Esophagus muscularis mucosa (tissue), 4 donors: ENCODE data around the gene FOXN3. TPM values are rescaled to one million over a fixed set of nuclear protein-coding genes. Genes with fewer than 3 reads are reported as not detected.
A peak's percentile ranks its signal among the peaks of the same experiment; 100 is the strongest.

Experiments used
- DNase-seq: peaks from one replicate; pipeline ENCODE4 v3.0.0-alpha.2; 2017; ENCODE audit errors: extremely low spot score
- H3K27ac ChIP-seq, 4 donors: fragments of 200-600 bp; sonication (generic); replicated peaks in 1 of 4; 1 replicate in 3 of 4; 2 replicates in 1 of 4; pipeline ENCODE4 v1.5.1; 2016 to 2019; ENCODE audit warnings: mild to moderate bottlenecking in 1 of 4
- H3K27me3 ChIP-seq, 4 donors: fragments of 200-600 bp; sonication (generic); one replicate each; pipeline versions ENCODE4 v1.5.1 to v1.6.0; 2016 to 2019
- H3K36me3 ChIP-seq, 4 donors: fragments of 200-600 bp; sonication (generic); one replicate each; pipeline ENCODE4 v1.5.1; 2016 to 2019
- H3K4me1 ChIP-seq, 4 donors: fragments of 200-600 bp; sonication (generic); one replicate each; pipeline ENCODE4 v1.5.1; 2016 to 2019
- H3K4me3 ChIP-seq, 4 donors: fragments of 200-600 bp; sonication (generic); 1 replicate in 2 of 4; 2 replicates in 2 of 4; pipeline ENCODE4 v1.5.1; 2016 to 2019; ENCODE audit warnings: mild to moderate bottlenecking in 4 of 4, moderate library complexity in 1 of 4
- H3K9me3 ChIP-seq, 4 donors: fragments of 200-600 bp; sonication (generic); 1 replicate in 3 of 4; 2 replicates in 1 of 4; pipeline ENCODE4 v1.5.1; 2016 to 2019
- CTCF ChIP-seq, 3 experiments: fragments of 200-600 bp in 2 of 3; fragments of 450-650 bp in 1 of 3; sonication (generic) in 2 of 3; IDR thresholded peaks; one replicate each; pipeline ENCODE4 v1.5.1; 2017 to 2019; ENCODE audit warnings: antibody characterized with exemption in 3 of 3, mild to moderate bottlenecking in 2 of 3, moderate library complexity in 1 of 3
- EP300 ChIP-seq: sonication (generic); formaldehyde crosslinking; IDR thresholded peaks from one replicate; pipeline ENCODE4 v1.6.1; 2017; ENCODE audit warnings: antibody characterized with exemption
- POLR2A ChIP-seq: fragments of 450-650 bp; IDR thresholded peaks from one replicate; pipeline ENCODE4 v1.6.1; 2017; ENCODE audit warnings: antibody characterized with exemption, moderate library complexity, mild to moderate bottlenecking, low read depth
- POLR2AphosphoS5 ChIP-seq, 2 donors: sonication (generic); formaldehyde crosslinking; IDR thresholded peaks; one replicate each; pipeline ENCODE4 v1.6.1; 2017; ENCODE audit warnings: antibody characterized with exemption in 2 of 2
- WGBS: methylation state at CpG from one replicate; pipeline ENCODE4 v1.1.5; 2018; 5-methylcytosine and 5-hydroxymethylcytosine counted together
- intact Hi-C: fragments of 100-400 bp; cut with DNase I; formaldehyde crosslinking; loops from one replicate; pipeline ENCODE4 v1.15.1; 2023
- total RNA-seq, 4 donors: library from RNA; depleted of rRNA; stranded (reverse); fragments of >200 nt; gene quantifications; one replicate each; pipeline versions ENCODE4 v1.1.0 to v1.2.1, GENCODE V29; 2016

The FOXN3 gene
- total RNA-seq, 4 donors from 2014 or later: 114 to 180 (median 145) TPM

- Histone ChIP-seq H3K4me3 (no peak overlapping the region), H3K9me3 (no peaks in the 10 kb centered on the region), H3K27me3 (no peaks in the 10 kb centered on the region), H3K27ac (no peak overlapping the region), H3K36me3 (no peaks in the 10 kb centered on the region), H3K4me1 (peaks cover 15 to 49% (median 44%) of the 10 kb centered on the region in 4 donors)
- WGBS: 97% methylated on average over 7 of the region's 15 CpGs
- intact Hi-C loops: no loop called here
- DNase-seq: no peak
- TF ChIP-seq EP300 (no peak), POLR2AphosphoS5 (IDR thresholded peaks at IDR 0.05) (no peak), CTCF (IDR thresholded peaks at IDR 0.05) (no peak), POLR2A (no peak)
These were observed 185.5 kb downstream of the FOXN3 start for GRCh38 chr14:89231426-89232113.

- H3K4me3 ChIP-seq: no peak overlapping the region
- 59% methylated on average over 10 of the region's 10 CpGs for WGBS
- DNase-seq: no peak
- TF ChIP-seq CTCF (IDR thresholded peaks at IDR 0.05) (no peak), POLR2A (no peak), EP300 (no peak), POLR2AphosphoS5 (IDR thresholded peaks at IDR 0.05) (no peak)
- intact Hi-C loops: no loop called here
- H3K27ac ChIP-seq: peak overlapping the region in 1 of 4 donors; percentile 9
- H3K9me3 ChIP-seq: no peaks in the 10 kb centered on the region
- no peaks in the 10 kb centered on the region for H3K36me3 ChIP-seq
- peaks cover 15 to 52% (median 39%) of the 10 kb centered on the region in 4 donors for H3K4me1 ChIP-seq
- no peaks in the 10 kb centered on the region for H3K27me3 ChIP-seq
These were observed 188.0 kb downstream of the FOXN3 start for GRCh38 chr14:89228921-89229639.

- 93% methylated on average over 4 of the region's 8 CpGs for WGBS
- no peaks in the 10 kb centered on the region for H3K9me3 ChIP-seq
- TF ChIP-seq POLR2A (no peak), POLR2AphosphoS5 (IDR thresholded peaks at IDR 0.05) (no peak), EP300 (no peak), CTCF (IDR thresholded peaks at IDR 0.05) (no peak)
- no peaks in the 10 kb centered on the region for H3K27me3 ChIP-seq
- intact Hi-C loops: no loop called here
- H3K27ac ChIP-seq: no peak overlapping the region
- H3K36me3 ChIP-seq: peaks cover 0 to 5% (median 2%) of the 10 kb centered on the region in 4 donors
- no peak overlapping the region for H3K4me3 ChIP-seq
- DNase-seq: no peak
- H3K4me1 ChIP-seq: peaks cover 15 to 45% (median 35%) of the 10 kb centered on the region in 4 donors
These were observed 189.6 kb downstream of the FOXN3 start for GRCh38 chr14:89227496-89227836.

- H3K36me3 ChIP-seq: peaks cover 0 to 5% (median 2%) of the 10 kb centered on the region in 4 donors
- no peaks in the 10 kb centered on the region for H3K27me3 ChIP-seq
- no peaks in the 10 kb centered on the region for H3K9me3 ChIP-seq
- no peak for DNase-seq
- TF ChIP-seq POLR2A (no peak), CTCF (IDR thresholded peaks at IDR 0.05) (no peak), EP300 (no peak), POLR2AphosphoS5 (IDR thresholded peaks at IDR 0.05) (no peak)
- intact Hi-C loops: no loop called here
- H3K27ac ChIP-seq: peak overlapping the region in 2 of 4 donors; percentile 26 to 30
- no peak overlapping the region for H3K4me3 ChIP-seq
- 50% methylated on average over 8 of the region's 8 CpGs for WGBS
- peaks cover 15 to 46% (median 37%) of the 10 kb centered on the region in 4 donors for H3K4me1 ChIP-seq
These were observed 190.1 kb downstream of the FOXN3 start for GRCh38 chr14:89226801-89227495.
